22Rv1 (cell line): ENCODE results near the gene JDP2.

Experiments used
- CTCF ChIP-seq: fragments of 450-650 bp; IDR thresholded peaks from 2 replicates; pipeline ENCODE4 v1.5.1; 2017; ENCODE audit warnings: mild to moderate bottlenecking
- ZFX ChIP-seq: fragments of 450-650 bp; IDR thresholded peaks from 2 replicates; pipeline ENCODE4 v1.6.1; 2017; ENCODE audit warnings: antibody characterized with exemption, borderline replicate concordance

GRCh38 chr14:75513911-75514672 lies 86.3 kb downstream of the JDP2 start:
- TF ChIP-seq ZFX (no peak), CTCF (no peak)
